Ishikawa (cell line): ENCODE data around the gene FURIN.

Source experiments
- CEBPB ChIP-seq: IDR thresholded peaks from 2 replicates; pipeline ENCODE4 v1.6.1; 2012
- CREB1 ChIP-seq: IDR thresholded peaks from 2 replicates; pipeline ENCODE4 v1.6.1; 2012; ENCODE audit warnings: low read depth
- EGR1 ChIP-seq: IDR thresholded peaks from 2 replicates; pipeline ENCODE4 v1.6.1; 2012
- EP300 ChIP-seq: IDR thresholded peaks from 2 replicates; pipeline ENCODE4 v1.6.1; 2012; ENCODE audit warnings: borderline replicate concordance
- FOXM1 ChIP-seq: IDR thresholded peaks from 2 replicates; pipeline ENCODE4 v1.6.1; 2012; ENCODE audit warnings: low read depth, borderline replicate concordance
- NFIC ChIP-seq: IDR thresholded peaks from 2 replicates; pipeline ENCODE4 v1.6.1; 2012
- RAD21 ChIP-seq: IDR thresholded peaks from 2 replicates; pipeline ENCODE4 v1.6.1; 2012; ENCODE audit warnings: low read depth
- TAF1 ChIP-seq: IDR thresholded peaks from 2 replicates; pipeline ENCODE4 v1.6.1; 2012; ENCODE audit warnings: low read depth, mild to moderate bottlenecking
- TCF12 ChIP-seq: IDR thresholded peaks from 2 replicates; pipeline ENCODE4 v1.6.1; 2012; ENCODE audit warnings: low read depth
- TEAD4 ChIP-seq: IDR thresholded peaks from 2 replicates; pipeline ENCODE4 v1.6.1; 2012
- YY1 ChIP-seq: IDR thresholded peaks from 2 replicates; pipeline ENCODE4 v1.6.1; 2012; ENCODE audit warnings: low read depth
- ZBTB7A ChIP-seq: IDR thresholded peaks from 2 replicates; pipeline ENCODE4 v1.6.1; 2012; ENCODE audit warnings: low read depth
- TF ChIP-seq, protein P1 (sequence below): IDR thresholded peaks from 2 replicates; pipeline ENCODE4 v1.6.1; 2012; ENCODE audit warnings: low read depth, mild to moderate bottlenecking
- TF ChIP-seq, protein P2 (sequence below): IDR thresholded peaks from 2 replicates; pipeline ENCODE4 v1.6.1; 2012
- TF ChIP-seq, protein P3 (sequence below): IDR thresholded peaks from 2 replicates; pipeline ENCODE4 v1.6.1; 2012

The FURIN gene

DNA sequence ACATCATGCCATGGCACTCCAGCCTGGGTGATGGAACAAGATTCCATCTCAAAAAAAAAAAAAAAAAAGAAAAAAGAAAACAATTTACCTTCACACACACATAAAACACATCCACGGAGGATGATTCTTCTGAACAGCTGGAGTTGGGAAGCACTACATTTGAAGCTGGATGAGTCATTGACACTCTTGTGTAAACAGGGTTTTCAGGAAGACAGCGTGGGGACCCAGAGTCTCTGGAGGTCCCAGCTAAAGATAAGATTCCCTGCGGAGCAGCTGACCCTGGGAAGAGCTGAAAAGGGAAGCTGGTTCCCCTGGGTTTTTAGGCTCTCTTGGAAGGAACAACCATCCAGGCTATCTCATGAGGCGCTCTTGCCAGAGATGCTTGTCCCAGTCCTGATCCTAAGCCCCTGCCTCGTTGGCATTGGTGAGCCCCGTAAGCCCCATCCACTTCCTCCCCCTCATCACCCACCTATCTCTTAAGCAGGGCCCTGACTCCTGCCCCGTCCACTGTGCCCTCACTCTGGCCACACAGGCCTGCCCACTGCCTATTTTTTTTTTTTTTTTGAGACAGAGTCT is 32.0 kb upstream of the FURIN start:
- TF ChIP-seq CEBPB (no peak), TCF12 (no peak), FOXM1 (no peak), TEAD4 (no peak), EGR1 (no peak), YY1 (no peak)

DNA sequence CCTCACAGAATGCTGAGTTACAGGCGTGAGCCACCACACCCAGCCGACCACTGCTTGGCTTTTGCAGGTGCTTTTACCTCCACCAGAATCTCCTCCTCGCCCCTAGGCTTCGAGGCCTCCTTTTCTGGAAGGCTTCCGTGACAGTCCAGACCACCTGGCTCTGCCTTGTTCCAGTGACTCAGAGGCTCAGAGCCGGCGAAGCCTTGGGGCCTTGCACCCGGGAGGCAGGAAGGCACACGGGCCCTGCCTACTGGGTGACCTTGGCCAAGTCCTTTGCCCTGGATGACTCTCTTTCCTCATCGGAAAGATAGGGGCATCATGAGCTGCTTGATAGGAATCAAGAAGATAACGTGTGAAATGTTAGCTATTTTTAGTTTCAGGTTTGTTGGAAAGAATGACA is 31.3 kb upstream of the FURIN start:
- TF ChIP-seq, protein P1, sequence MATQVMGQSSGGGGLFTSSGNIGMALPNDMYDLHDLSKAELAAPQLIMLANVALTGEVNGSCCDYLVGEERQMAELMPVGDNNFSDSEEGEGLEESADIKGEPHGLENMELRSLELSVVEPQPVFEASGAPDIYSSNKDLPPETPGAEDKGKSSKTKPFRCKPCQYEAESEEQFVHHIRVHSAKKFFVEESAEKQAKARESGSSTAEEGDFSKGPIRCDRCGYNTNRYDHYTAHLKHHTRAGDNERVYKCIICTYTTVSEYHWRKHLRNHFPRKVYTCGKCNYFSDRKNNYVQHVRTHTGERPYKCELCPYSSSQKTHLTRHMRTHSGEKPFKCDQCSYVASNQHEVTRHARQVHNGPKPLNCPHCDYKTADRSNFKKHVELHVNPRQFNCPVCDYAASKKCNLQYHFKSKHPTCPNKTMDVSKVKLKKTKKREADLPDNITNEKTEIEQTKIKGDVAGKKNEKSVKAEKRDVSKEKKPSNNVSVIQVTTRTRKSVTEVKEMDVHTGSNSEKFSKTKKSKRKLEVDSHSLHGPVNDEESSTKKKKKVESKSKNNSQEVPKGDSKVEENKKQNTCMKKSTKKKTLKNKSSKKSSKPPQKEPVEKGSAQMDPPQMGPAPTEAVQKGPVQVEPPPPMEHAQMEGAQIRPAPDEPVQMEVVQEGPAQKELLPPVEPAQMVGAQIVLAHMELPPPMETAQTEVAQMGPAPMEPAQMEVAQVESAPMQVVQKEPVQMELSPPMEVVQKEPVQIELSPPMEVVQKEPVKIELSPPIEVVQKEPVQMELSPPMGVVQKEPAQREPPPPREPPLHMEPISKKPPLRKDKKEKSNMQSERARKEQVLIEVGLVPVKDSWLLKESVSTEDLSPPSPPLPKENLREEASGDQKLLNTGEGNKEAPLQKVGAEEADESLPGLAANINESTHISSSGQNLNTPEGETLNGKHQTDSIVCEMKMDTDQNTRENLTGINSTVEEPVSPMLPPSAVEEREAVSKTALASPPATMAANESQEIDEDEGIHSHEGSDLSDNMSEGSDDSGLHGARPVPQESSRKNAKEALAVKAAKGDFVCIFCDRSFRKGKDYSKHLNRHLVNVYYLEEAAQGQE: no peak
- TF ChIP-seq CREB1 (no peak), EP300 (no peak), RAD21 (no peak), CEBPB (no peak)

DNA sequence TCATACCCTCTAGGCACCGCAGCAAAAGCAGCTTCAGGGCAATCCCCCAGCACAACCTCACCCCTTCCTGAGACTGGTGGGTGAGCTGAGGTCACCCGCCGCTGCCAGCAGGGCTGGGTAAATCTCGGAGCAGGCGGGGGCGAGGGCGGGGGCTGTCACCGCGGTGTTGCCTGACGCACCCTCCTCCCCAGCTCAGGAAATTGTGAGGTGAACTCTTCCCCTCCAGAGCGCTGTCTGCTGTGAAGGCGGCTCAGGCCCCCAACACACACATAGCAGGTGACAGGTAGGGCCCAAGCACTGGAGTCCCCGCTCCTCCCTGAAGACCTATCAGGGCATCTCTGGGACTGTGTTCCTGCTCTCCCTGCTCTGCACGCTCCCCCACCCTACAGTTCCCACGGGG is 30.2 kb upstream of the FURIN start:
- no peak for TF ChIP-seq EP300

DNA sequence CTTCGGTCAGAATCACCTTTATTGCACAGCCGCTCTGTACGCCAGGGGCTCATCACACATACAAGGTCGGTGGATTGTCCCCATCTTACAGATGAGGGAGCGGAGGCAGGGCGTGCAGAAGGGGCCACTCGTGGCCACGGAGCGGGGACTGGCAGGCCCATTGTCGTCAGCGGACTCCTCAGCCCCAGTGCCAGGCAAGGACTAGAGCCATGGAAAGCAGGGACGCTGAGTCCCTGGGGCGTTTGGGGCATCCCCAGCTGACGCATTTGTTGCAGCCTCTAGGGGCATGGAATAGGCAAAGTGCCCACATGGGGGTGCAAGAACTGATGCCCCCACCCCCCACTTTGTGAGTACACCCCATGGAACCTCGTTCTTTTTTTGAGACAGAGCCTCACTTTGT is 29.8 kb upstream of the FURIN start:
- TF ChIP-seq, protein P2, sequence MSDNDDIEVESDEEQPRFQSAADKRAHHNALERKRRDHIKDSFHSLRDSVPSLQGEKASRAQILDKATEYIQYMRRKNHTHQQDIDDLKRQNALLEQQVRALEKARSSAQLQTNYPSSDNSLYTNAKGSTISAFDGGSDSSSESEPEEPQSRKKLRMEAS: no peak
- TF ChIP-seq, protein P1: no peak
- TF ChIP-seq CREB1 (no peak), EGR1 (no peak), RAD21 (no peak), TAF1 (no peak)
- TF ChIP-seq, protein P3, sequence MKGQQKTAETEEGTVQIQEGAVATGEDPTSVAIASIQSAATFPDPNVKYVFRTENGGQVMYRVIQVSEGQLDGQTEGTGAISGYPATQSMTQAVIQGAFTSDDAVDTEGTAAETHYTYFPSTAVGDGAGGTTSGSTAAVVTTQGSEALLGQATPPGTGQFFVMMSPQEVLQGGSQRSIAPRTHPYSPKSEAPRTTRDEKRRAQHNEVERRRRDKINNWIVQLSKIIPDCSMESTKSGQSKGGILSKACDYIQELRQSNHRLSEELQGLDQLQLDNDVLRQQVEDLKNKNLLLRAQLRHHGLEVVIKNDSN: no peak

DNA sequence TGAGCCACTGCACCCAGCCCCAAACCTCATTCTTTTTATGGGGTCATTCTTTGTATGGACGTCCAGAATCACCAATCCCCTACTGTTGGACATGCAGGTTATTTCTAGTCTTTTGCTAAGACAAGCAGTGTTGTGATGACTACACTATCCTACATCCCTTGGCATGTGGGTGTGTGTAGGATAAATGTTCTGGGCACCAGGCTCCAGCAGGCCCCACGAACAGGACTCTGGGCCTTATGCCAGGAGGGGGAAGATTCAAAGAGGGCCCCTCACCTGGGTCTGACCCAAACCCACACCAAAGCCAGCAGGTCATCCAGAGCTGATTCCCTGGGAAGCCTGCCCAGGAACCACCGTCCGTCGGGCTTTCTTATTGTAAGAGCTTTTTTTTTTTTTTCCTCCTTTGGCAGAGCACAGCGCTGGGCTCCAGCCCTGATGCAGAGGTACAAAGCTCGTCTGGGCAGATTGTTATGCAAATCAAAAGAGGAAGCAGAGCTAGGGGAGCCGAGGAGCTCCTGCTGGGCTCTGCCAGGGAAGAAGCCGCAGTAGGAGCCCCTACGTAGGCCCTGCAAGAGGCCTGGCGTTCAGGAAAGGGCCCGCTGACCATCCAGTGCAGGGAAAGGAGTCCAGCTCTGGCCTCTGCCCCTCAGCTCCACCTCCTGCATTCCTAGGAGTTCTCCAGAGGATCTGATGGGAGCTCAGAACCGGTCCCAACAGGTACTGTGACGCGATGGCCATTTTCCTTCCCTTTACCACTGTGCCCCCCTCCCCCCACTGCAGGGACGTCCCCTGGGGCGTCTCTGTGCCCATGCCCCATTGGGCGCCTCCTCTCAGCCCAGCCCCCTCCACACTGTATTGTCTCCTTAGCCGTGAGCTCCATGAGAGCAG is 29.0 kb upstream of the FURIN start:
- TF ChIP-seq NFIC (0 out of 2 replicates have a peak, but pooled peaks have one; percentile 15), CEBPB (no peak)

DNA sequence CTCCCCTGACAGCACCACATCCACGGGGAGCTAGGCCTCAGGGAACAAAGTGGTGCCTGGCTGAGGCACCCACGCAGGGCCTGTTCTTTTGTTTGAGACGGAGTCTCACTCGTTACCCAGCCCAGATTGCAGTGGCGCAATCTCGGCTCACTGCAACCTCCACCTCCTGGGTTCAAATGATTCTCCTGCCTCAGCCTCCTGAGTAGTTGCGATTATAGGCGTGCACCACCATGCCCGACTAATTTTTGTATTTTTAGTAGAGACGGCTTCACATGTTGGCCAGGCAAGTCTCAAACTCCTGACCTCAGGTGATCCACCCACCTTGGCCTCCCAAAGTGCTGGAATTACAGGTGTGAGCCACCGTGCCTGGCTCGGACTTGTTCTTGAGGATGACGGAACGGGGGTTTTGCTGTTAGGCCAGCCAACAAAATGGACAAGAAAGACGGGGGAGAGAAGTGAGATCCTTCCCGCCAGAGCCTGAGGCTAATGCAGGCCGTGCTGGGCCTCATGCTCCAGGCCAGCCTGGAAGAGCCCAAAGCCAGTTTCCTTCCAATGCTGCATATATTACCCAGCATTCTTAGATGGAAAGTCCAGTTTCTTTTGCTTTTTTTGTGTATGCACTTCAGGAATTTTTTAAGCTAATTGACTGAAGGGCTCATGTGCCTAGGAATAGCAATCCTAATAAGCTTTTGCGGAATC is 28.1 kb upstream of the FURIN start:
- no peak for TF ChIP-seq TEAD4
- TF ChIP-seq TAF1: no peak
- TF ChIP-seq RAD21: no peak
- TF ChIP-seq TCF12: no peak
- TF ChIP-seq, protein P1: no peak
- TF ChIP-seq NFIC: no peak
- no peak for TF ChIP-seq EGR1
- TF ChIP-seq EP300: no peak
- TF ChIP-seq FOXM1: no peak
- TF ChIP-seq CEBPB: no peak
- no peak for TF ChIP-seq CREB1
- TF ChIP-seq, protein P3: no peak
- TF ChIP-seq YY1: no peak
- no peak for TF ChIP-seq ZBTB7A
- TF ChIP-seq, protein P2: no peak
